GM18951 (cell line): ENCODE results near the gene SMIM14.
A peak's percentile ranks its signal among the peaks of the same experiment; 100 is the strongest.
"Not testable (repeated sequence)": the region's sequence is repeated elsewhere in the genome, so short reads cannot be mapped to it uniquely, and the experiment has no call there.

Experiments used
- POLR2A ChIP-seq: IDR thresholded peaks from 4 replicates; pipeline ENCODE4 v1.6.1; 2011; ENCODE audit warnings: mild to moderate bottlenecking; ENCODE audit not compliant: insufficient read length, insufficient read depth; ENCODE audit errors: extremely low read depth
- in situ Hi-C: fragments of 300-500 bp; cut with MboI; formaldehyde crosslinking; loops from one replicate; pipeline ENCODE4 v1.12.0; 2022; ENCODE audit warnings: low sequenced_read_pairs, mixed read lengths, inconsistent platforms; ENCODE audit not compliant: unreplicated experiment

SMIM14 gene

DNA sequence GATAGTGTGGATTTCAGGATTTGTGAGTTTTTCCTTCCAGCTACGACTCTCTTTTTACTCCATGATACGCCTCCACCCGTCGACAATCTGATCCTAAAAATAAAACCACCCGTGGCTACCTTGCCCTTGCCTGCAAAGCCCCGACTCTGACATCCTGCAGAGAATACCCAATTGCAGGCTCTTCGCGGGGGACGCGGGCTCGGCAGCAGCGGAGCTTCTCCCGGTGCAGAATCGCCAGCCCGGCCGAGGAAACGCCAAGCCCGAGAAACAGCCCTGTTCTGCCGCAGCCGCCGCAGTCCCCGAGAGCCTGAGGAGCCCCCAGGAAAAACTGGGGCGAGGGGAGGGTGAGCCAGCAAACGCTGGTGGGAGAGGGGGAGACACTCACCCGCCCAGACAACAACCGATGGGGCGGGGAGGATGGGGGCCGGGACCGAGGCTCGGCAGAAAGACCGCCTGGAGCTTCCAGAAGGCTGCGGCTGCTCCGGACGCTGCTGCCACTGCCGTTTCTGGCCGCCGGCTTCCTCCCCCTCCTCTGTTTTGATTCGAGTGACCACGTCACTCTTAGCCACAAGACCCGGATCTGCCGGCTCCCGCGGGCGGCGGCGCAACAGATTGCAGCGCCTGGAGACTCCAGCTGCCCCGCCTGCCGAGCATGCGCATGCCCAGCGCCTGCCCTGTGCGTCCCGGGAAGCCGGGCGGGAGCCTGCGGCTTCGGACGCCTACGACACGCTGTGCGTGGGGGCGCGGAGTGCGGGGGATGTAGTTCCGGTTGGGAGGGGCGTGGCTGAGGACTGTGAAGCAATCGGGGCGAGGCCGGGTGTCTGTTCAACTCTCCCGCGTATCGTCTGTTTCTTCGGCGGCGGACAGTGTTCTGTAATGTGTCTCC lies at the start of gene SMIM14:
SMIM14 (minus strand) TSS at position 512 of the 886 bp plus-strand sequence. CDS start 33,720 bp downstream, outside the sequence.
- peak; percentile 82 for TF ChIP-seq POLR2A
- in situ Hi-C loops: no loop called here

DNA sequence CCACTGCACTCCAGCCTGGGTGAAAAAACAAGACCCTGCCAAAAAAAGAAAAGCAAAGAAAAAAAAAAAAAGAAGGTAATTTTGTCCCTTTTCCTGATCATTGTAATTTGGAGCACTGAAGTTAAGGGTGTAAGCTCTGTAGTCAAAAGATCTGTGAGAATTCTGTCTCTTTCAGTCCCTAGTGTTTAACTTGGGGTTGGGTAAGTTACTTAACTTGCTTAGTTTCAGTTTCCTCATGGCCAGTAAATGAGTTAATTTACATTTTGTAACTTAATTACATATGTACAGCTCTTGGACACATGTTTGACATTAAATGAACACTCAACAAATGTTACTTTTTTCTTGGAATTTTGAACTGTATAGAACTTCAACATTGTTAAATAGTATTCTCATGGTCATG lies 48.3 kb upstream of the SMIM14 start:
- in situ Hi-C loops: no loop called here
- no peak for TF ChIP-seq POLR2A

DNA sequence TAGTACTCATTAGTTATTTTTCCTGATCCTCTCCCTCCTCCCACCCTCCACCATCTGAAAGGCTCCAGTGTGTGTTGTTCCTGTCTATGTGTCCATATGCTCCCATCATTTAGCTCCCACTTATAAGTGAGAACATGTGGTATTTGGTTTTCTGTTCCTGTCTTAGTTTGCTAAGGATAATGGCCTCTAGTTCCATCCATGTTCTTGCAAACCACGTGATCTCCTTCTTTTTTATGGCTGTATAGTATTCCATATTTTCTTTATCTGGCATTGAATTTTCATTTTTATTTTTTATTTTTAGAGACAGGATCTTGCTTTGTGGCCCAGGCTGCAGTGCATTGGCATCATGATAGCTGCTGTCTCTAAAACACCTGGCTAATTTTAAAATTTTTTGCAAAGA lies 47.3 kb upstream of the SMIM14 start:
- TF ChIP-seq POLR2A: no peak
- in situ Hi-C loops: no loop called here

DNA sequence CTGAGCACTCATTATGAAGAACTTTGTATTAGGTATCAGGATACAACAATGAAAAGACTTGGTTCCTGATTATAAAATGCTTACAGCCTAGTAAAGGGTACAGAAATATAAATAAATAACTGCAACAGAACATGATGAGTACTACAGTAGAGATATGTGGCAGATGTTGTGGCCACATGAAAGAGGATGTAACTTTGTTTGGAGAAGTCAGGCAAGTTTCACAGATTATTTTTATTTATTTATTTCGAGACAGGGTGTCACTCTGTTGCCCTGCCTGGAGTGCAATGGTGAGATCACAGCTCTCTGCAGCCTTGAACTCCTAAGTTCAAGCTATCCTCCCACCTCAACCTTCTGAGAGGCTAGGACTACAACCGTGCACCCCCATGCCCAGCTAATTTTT lies 43.5 kb upstream of the SMIM14 start:
- TF ChIP-seq POLR2A: no peak
- in situ Hi-C loops: no loop called here

DNA sequence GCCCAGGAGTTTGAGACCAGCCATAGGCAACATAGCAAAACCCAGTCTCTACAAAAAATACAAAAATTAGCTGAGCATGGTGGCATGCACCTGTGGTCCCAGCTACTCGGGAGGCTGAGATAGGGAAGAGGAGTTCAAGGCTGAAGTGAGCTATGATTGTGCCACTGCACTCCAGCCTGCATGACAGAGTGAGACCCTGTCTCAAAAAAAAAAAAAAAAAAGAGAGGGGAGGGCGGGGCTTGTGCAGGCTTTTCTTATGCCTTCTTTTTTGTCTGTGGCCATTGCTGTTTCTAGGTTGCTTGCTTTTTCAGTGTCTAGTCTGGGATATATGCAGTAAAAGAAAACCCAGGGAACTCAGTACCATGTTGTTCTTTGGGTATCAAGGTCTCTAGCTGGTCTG lies 42.3 kb upstream of the SMIM14 start:
- in situ Hi-C loops: not testable (repeated sequence)

DNA sequence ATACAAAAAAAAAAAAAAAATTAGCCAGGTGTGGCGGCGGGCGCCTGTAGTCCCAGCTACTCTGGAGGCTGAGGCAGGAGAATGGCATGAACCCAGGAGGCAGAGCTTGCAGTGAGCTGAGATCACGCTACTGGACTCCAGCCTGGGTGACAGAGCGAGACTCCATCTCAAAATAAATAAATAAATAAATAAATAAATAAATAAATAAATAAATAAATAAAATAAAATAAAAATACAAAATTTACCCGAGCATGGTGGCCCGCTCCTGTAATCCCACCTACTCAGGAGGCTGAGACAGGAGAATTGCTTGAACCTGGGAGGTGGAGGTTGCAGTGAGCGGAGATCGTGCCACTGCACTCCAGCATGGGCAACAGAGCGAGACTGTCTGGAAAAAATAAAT lies 37.0 kb upstream of the SMIM14 start:
- in situ Hi-C loops: not testable (repeated sequence)

DNA sequence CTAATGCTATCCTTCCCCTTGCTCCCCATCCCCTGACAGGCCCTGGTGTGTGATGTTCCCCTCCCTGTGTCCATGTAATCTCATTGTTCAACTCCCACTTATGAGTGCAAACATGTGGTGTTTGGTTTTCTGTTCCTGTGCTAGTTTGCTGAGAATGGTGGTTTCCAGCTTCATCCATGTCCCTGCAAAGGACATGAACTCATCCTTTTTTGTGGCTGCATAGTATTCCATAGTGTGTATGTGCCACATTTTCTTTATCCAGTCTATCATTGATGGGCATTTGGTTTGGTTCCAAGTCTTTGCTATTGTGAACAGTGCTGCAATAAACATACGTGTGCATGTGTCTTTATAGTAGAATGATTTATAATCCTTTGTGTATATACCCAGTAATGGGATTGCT lies 31.6 kb upstream of the SMIM14 start:
- in situ Hi-C loops: not testable (repeated sequence)

DNA sequence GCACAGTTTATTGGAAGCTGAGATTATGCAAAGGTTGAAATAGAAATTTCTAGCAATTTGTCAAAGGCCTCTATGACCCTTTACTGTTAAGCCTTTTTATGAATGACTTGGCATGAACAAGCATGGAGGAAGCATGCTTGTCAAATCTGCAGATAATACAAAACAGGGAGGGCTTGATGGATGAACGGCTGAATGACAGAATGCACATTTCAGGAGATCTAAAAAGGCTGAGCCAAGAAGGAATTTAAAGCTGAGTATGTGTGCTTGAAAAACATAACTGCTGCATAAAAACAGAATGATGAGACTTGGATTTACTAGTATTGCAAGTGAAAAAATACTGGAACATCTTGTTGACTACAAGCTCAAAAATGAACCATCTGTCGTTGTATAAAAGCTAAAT lies 30.2 kb upstream of the SMIM14 start:
- in situ Hi-C loops: no loop called here
- no peak for TF ChIP-seq POLR2A

DNA sequence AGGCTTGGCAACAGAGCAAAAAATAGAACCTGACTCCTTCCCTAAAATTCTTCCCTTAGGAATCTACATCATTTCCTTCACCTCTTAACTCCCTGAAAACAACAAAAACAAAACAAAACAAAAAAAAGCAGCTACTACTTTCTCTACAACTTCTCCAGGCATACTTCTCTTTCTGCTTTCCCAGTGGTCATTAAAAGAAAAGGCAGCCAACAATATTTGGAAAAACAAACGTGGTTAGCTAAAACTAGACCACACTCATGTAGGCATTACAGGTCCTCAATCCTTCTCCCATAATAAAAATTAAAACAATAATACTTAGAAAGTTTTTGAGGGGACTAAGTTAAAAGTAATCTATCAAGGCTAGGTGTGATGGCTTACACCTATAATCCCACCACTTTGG lies 29.0 kb upstream of the SMIM14 start:
- no peak for TF ChIP-seq POLR2A
- in situ Hi-C loops: no loop called here

DNA sequence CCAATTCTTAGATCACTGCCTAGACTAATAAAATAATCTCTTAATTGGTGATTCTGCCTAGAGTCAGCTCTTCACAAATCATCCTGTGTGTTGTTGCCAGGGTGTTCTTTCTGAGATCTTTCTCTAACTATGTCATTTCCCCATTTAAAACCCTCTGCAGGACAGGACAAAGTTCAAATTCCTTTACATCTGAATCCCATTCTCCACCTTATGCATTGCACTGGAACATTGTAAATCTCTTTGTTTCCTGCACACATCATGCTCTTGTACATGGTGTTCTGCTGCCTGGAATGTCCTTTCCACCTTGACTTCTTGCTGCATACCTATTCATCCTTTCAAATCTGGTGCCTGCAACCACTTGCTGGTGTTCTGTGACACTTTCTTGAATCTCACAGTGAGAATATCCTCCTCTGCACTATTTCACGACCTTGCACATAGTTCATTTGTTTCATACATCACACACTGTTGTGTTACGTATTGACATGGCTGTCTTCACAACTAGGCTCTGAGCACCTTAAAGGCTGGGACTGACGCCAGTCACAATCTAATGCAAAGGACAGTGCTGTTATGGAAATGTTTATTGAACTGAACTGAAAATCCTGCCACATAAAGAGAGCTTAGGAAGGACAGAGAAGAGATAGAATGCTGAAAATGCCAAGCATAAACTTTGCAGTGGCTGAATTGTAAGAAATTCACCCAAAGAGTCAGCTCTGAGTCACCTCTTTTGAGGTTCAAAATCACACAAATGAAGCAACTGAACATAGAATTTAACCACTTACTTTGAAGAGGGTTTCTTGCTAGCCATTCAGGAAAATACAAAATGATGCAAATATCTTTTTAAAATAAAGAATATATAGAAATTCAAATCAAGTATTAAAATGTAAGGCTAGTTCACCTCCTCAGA lies 26.4 kb upstream of the SMIM14 start:
- in situ Hi-C loops: no loop called here
- TF ChIP-seq POLR2A: no peak

DNA sequence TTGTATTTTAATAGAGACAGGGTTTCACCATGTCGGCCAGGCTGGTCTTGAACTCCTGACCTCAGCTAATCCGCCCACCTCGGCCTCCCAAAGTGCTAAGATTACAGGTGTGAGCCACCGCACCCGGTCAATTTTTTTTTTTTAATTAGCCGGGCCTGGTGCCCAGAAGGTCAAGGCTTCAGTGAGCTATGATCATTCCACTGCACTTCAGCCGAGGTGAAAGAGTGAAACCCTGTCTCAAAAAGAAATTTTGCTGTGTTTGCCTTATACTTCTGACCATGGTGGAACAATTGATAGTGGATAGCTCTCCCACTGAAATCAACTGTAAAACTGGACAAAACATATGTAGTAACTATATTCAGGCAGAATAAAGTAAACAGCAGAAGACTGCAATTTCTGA lies 24.0 kb upstream of the SMIM14 start:
- in situ Hi-C loops: no loop called here
- no peak for TF ChIP-seq POLR2A

DNA sequence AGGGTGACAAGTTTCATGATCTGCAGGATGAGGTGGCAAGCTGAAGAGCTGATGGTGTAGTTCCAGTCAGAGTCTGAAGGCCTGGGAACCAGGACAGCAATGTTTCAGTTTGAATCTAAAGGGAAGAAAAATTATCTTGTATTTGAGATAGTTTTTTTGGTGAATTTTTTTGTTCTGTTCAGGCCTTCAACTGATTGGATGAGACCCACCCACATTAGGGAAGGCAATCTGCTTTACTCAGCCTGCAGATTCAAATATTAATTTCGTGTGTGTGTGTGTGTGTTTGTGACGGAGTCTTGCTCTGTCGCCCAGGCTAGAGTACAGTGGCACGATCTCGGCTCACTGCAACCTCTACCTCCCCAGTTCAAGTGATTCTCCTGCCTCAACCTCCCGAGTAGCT lies 22.1 kb upstream of the SMIM14 start:
- TF ChIP-seq POLR2A: no peak
- in situ Hi-C loops: no loop called here

DNA sequence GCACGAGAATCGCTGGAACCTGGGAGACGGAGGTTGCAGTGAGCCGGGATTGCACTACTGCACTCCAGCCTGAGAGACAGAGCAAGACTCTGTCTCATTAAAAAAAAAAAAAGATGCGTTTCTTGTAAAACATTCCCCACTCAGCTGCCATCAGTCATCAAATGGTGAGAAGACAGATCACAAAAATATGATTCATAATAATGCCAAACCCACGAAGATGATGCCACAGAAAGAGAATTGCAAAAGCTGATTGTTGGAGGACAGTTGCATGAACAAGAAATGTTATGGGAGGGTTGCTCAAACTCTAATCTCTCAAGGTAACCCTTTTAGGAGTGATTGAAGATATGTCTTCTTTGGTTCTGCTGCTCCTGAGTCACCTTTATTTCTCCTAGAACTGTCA lies 21.4 kb upstream of the SMIM14 start:
- in situ Hi-C loops: no loop called here
- no peak for TF ChIP-seq POLR2A

DNA sequence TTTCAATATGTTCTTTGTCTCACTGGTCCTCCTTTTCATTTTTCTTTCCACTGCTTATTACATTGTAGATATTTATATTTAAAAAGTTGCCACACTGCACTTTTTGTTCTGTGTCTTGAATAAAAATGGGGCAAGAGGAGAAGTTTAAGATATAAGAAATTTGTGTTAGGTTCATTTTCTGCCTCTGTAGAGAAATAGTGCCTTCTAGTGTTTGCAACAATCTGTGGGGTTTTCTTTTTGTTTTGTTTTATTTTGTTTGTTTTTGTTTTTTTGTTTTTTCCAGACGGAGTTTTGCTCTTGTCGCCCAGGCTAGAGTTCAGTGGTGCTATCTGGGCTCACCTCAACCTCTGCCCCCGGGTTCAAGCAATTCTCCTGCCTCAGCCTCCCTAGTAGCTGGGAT lies 20.1 kb upstream of the SMIM14 start:
- no peak for TF ChIP-seq POLR2A
- in situ Hi-C loops: no loop called here

DNA sequence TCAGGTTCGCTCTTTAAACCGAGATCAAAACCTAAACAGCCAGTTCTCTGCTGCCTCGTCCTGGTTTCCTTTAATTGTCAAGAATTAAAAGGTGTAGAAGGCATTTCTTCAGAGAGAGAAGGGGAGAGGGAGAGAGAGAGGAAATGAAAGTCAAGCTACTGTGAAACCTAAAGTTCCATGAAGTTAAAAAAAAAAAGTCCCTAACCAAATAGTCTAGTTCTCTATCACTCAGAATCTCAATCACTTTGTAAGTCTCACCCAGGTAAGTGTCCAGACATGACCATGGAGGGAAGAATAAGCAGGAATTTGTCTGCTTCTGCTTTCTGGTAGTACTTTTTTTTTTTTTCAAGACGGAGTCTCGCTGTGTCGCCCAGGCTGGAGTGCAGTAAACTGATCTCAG lies 18.8 kb upstream of the SMIM14 start:
- TF ChIP-seq POLR2A: no peak
- in situ Hi-C loops: no loop called here

DNA sequence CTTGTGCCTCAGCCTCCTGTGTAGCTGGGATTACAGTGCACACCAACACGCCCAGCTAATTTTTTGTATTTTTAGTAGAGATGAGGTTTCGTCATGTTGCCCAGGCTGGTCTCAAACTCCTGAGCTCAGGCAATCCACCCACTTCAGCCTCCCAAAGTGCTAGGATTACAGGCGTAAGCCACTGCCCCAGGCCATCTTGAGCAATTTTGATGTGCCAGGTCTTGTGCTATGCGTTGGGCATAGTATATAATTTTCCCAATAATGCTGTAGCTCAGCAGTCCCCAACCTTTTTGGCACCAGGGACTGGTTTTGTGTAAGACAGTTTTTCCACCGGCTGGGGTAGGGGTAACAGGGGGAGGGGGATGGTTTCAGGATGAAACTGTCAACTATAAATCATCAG lies 18.0 kb upstream of the SMIM14 start:
- in situ Hi-C loops: not testable (repeated sequence)
